HUDEP-2 (cell line): Measurements from ENCODE around the gene ERF.
"Not testable (repeated sequence)": the region's sequence is repeated elsewhere in the genome, so short reads cannot be mapped to it uniquely, and the experiment has no call there.

Experiments used
- DNase-seq, 76 experiments: peaks; one replicate each; lab custom pipeline; 2025; ENCODE audit not compliant: unreplicated experiment in 76 of 76; lab: John Stamatoyannopoulos, UW

The ERF gene

GRCh38 chr19:42276821-42277220 lies 21.9 kb upstream of the ERF start:
- DNase-seq = no peak

GRCh38 chr19:42276284-42276683 lies 21.4 kb upstream of the ERF start:
- DNase-seq = no peak

- DNase-seq = no peak
Measured at GRCh38 chr19:42275517-42275916, 20.6 kb upstream of the ERF start.

GRCh38 chr19:42275103-42275502 lies 20.2 kb upstream of the ERF start:
- no peak for DNase-seq

- no peak for DNase-seq
Measured at GRCh38 chr19:42274065-42274682, 19.2 kb upstream of the ERF start.

GRCh38 chr19:42273407-42274064 lies 18.6 kb upstream of the ERF start:
- no peak for DNase-seq

- DNase-seq = no peak
Measured at GRCh38 chr19:42272989-42273406, 18.1 kb upstream of the ERF start.

GRCh38 chr19:42272535-42272897 lies 17.6 kb upstream of the ERF start:
- no peak for DNase-seq

GRCh38 chr19:42271861-42272534 lies 17.1 kb upstream of the ERF start:
- no peak for DNase-seq

GRCh38 chr19:42271045-42271419 lies 16.1 kb upstream of the ERF start:
- DNase-seq = peak in 2 of 76 experiments; percentile 29 to 30

- peak in 44 of 76 experiments; percentile 27 to 76 (median 50) for DNase-seq
Measured at GRCh38 chr19:42270346-42271044, 15.6 kb upstream of the ERF start.

GRCh38 chr19:42269478-42270345 lies 14.8 kb upstream of the ERF start:
- peak in 2 of 76 experiments; percentile 35 to 43 for DNase-seq

GRCh38 chr19:42268704-42269477 lies 14.0 kb upstream of the ERF start, which contains the start of gene CIC:
CIC (plus strand) TSS chr19:42269252; CDS start chr19:42271784, 2,532 bp downstream.
- DNase-seq = peak in 75 of 76 experiments; percentile 98 to 100 (median 100)

- peak; percentile 91 to 100 (median 100) for DNase-seq
Measured at GRCh38 chr19:42268142-42268703, 13.3 kb upstream of the ERF start.

GRCh38 chr19:42267644-42268141 lies 12.8 kb upstream of the ERF start:
- DNase-seq = peak in 2 of 76 experiments; percentile 65 to 91

GRCh38 chr19:42266928-42267603 lies 12.1 kb upstream of the ERF start:
- not testable (repeated sequence) for DNase-seq

GRCh38 chr19:42266105-42266504 lies 11.2 kb upstream of the ERF start:
- DNase-seq = not testable (repeated sequence)

- DNase-seq = no peak
Measured at GRCh38 chr19:42261763-42262162, 6.8 kb upstream of the ERF start.
